CD4-positive, alpha-beta T cell (primary cell): ENCODE data around the gene PRL. TPM values are rescaled to one million over a fixed set of nuclear protein-coding genes. Genes with fewer than 3 reads are reported as not detected.

ENCODE experiments used
- ATAC-seq: fragments of 200-7000 bp; cut with Tn5 transposase; one replicate; pipeline ENCODE4 v1.10.0; 2022; ENCODE audit warnings: mild to moderate bottlenecking; ENCODE audit not compliant: poor library complexity
- CTCF ChIA-PET: fragments of 350-600 bp; sonication (Branson Sonifier 250); formaldehyde crosslinking; loops from one replicate; lab custom pipeline; 2021; ENCODE audit warnings: antibody characterized with exemption, inconsistent platforms; lab: Charles Lee
- POLR2A ChIA-PET: fragments of 350-600 bp; sonication (Branson Sonifier 250); formaldehyde crosslinking; loops from one replicate; lab custom pipeline; 2021; ENCODE audit warnings: antibody characterized with exemption, inconsistent platforms; lab: Charles Lee
- DNase-seq, 14 experiments: peaks; one replicate each; pipeline ENCODE4 v3.0.0-alpha.2; 2013 to 2020; ENCODE audit warnings: mixed read lengths in 2 of 14
- H3K27ac ChIP-seq, 2 donors: one replicate each; pipeline versions ENCODE4 v1.5.1 to v1.7.0; 2013; ENCODE audit warnings: low read length in 2 of 2, low read depth in 1 of 2, mild to moderate bottlenecking in 1 of 2
- H3K27me3 ChIP-seq, 2 experiments: 1 replicate in 1 of 2; 2 replicates in 1 of 2; pipeline versions ENCODE4 v1.6.1 to v1.7.0; 2013; ENCODE audit warnings: low read length in 2 of 2, control low read depth in 1 of 2, mild to moderate bottlenecking in 1 of 2, moderate library complexity in 1 of 2; ENCODE audit not compliant: insufficient read depth in 2 of 2, control insufficient read depth in 1 of 2
- H3K36me3 ChIP-seq: one replicate; pipeline ENCODE4 v1.6.1; 2013; ENCODE audit warnings: low read length, control low read depth; ENCODE audit not compliant: insufficient read depth
- H3K4me1 ChIP-seq: one replicate; pipeline ENCODE4 v1.6.1; 2013; ENCODE audit warnings: low read length, control low read depth; ENCODE audit not compliant: insufficient read depth
- H3K4me3 ChIP-seq: one replicate; pipeline ENCODE4 v1.5.1; 2013; ENCODE audit warnings: mild to moderate bottlenecking, low read length, moderate library complexity
- H3K9me3 ChIP-seq, 2 experiments: 1 replicate in 1 of 2; 2 replicates in 1 of 2; pipeline versions ENCODE4 v1.6.1 to v1.7.0; 2013; ENCODE audit warnings: low read length in 2 of 2, mild to moderate bottlenecking in 2 of 2, control low read depth in 1 of 2, moderate library complexity in 1 of 2; ENCODE audit not compliant: control insufficient read depth in 1 of 2, insufficient read depth in 1 of 2
- H3K27ac Mint-ChIP-seq: one replicate; pipeline ENCODE4 v1.8.0; 2020; ENCODE audit warnings: mixed read lengths
- H3K27me3 Mint-ChIP-seq: one replicate; pipeline ENCODE4 v1.8.0; 2021; ENCODE audit warnings: mixed read lengths
- H3K36me3 Mint-ChIP-seq: one replicate; pipeline ENCODE4 v1.8.0; 2021; ENCODE audit warnings: low read depth, mixed read lengths
- H3K4me1 Mint-ChIP-seq: one replicate; pipeline ENCODE4 v1.8.0; 2021; ENCODE audit warnings: low read depth, mixed read lengths
- H3K4me3 Mint-ChIP-seq: one replicate; pipeline ENCODE4 v1.8.0; 2020; ENCODE audit warnings: mild to moderate bottlenecking, mixed read lengths
- H3K9me3 Mint-ChIP-seq: one replicate; pipeline ENCODE4 v1.8.0; 2020; ENCODE audit warnings: mixed read lengths
- CTCF ChIP-seq: fragments of 200-600 bp; IDR thresholded peaks from one replicate; pipeline ENCODE4 v1.8.0; 2022; ENCODE audit warnings: antibody characterized with exemption, mild to moderate bottlenecking
- intact Hi-C, 2 experiments: fragments of 100-400 bp; cut with DNase I in 1 of 2; cut with micrococcal nuclease in 1 of 2; formaldehyde crosslinking; loops; one replicate each; pipeline versions ENCODE4 v1.15.1 to v1.9.0; 2023 to 2025; cut with DNase I, micrococcal nuclease
- total RNA-seq, 174 experiments: library from RNA in 2 of 174; stranded (reverse) in 2 of 174; gene quantifications; one replicate each; pipeline ENCODE4 v1.2.3 and lab custom pipeline; 2021 to 2026

Gene PRL
- total RNA-seq, 2 experiments from 2014 or later: not detected

GRCh38 chr6:22302838-22303237 is 6.0 kb upstream of the PRL start:
- no peak for TF ChIP-seq CTCF
- H3K36me3 ChIP-seq: no peaks in the 10 kb centered on the region
- Mint-ChIP-seq H3K27ac (no peak overlapping the region), H3K4me3 (no peak overlapping the region), H3K27me3 (no peaks in the 10 kb centered on the region), H3K9me3 (no peaks in the 10 kb centered on the region), H3K4me1 (no peaks in the 10 kb centered on the region), H3K36me3 (no peaks in the 10 kb centered on the region)
- H3K27ac ChIP-seq: no peak overlapping the region
- no peaks in the 10 kb centered on the region for H3K4me1 ChIP-seq
- H3K27me3 ChIP-seq: no peaks in the 10 kb centered on the region
- ChIA-PET CTCF (no interaction called here), POLR2A (no interaction called here)
- H3K9me3 ChIP-seq: no peaks in the 10 kb centered on the region
- DNase-seq: no peak
- ATAC-seq: no peak
- intact Hi-C loops: no loop called here
- H3K4me3 ChIP-seq: no peak overlapping the region

- H3K36me3 Mint-ChIP-seq: no peaks in the 10 kb centered on the region
- no peaks in the 10 kb centered on the region for H3K27me3 Mint-ChIP-seq
- H3K4me3 ChIP-seq: no peak overlapping the region
- H3K27me3 ChIP-seq: no peaks in the 10 kb centered on the region
- intact Hi-C loops: no loop called here
- no peaks in the 10 kb centered on the region for H3K4me1 Mint-ChIP-seq
- no peaks in the 10 kb centered on the region for H3K4me1 ChIP-seq
- CTCF ChIA-PET: no interaction called here
- no peak overlapping the region for H3K27ac Mint-ChIP-seq
- no peak overlapping the region for H3K4me3 Mint-ChIP-seq
- POLR2A ChIA-PET: no interaction called here
- H3K27ac ChIP-seq: no peak overlapping the region
- ATAC-seq: no peak
- no peaks in the 10 kb centered on the region for H3K36me3 ChIP-seq
- no peaks in the 10 kb centered on the region for H3K9me3 ChIP-seq
- H3K9me3 Mint-ChIP-seq: no peaks in the 10 kb centered on the region
- no peak for DNase-seq
- no peak for TF ChIP-seq CTCF
Observed at GRCh38 chr6:22300273-22300998, 3.6 kb upstream of the PRL start.

- POLR2A ChIA-PET: no interaction called here
- Mint-ChIP-seq H3K27me3 (no peaks in the 10 kb centered on the region), H3K9me3 (no peaks in the 10 kb centered on the region), H3K4me1 (no peaks in the 10 kb centered on the region), H3K27ac (no peak overlapping the region), H3K36me3 (no peaks in the 10 kb centered on the region), H3K4me3 (no peak overlapping the region)
- no peak for ATAC-seq
- CTCF ChIA-PET: no interaction called here
- Histone ChIP-seq H3K9me3 (peaks cover 0 to 4% of the 10 kb centered on the region in 2 experiments), H3K4me3 (no peak overlapping the region), H3K27me3 (no peaks in the 10 kb centered on the region), H3K36me3 (no peaks in the 10 kb centered on the region), H3K27ac (no peak overlapping the region), H3K4me1 (no peaks in the 10 kb centered on the region)
- intact Hi-C loops: no loop called here
- TF ChIP-seq CTCF: no peak
- no peak for DNase-seq
Observed at GRCh38 chr6:22298475-22298890, 1.6 kb upstream of the PRL start.
